NCI-H146 (cell line): ENCODE data around the gene CSDE1.

Experiments
- DNase-seq: peaks from one replicate; lab custom pipeline; 2025; lab: John Stamatoyannopoulos, UW

CSDE1 gene

GRCh38 chr1:114701931-114702330, 55.9 kb downstream of the CSDE1 start:
- no peak for DNase-seq

GRCh38 chr1:114700036-114700600, 57.7 kb downstream of the CSDE1 start:
- no peak for DNase-seq

DNA sequence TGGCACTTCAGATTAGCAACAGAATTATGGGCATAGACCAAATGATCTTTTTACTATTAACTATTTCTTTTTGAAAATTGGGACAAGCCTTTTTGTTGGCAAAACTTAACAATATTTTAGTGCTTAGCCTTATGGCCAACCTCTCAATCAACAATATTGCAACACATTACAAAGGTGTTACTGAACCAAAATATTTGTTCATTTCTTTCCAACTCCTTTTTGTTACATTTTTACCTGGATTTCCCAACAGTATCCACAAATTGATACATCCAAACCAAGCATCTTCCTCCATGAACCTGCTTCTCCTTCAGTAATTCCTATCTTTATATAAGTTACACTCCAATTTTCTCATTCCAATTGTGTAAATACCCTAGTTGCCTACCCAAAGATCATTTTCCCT, 61.0 kb downstream of the CSDE1 start:
- no peak for DNase-seq

GRCh38 chr1:114695430-114696058, 62.2 kb downstream of the CSDE1 start, which contains the start of gene AMPD1:
AMPD1 (minus strand) TSS chr1:114695546; CDS start chr1:114695471, 75 bp downstream.
- no peak for DNase-seq

DNA sequence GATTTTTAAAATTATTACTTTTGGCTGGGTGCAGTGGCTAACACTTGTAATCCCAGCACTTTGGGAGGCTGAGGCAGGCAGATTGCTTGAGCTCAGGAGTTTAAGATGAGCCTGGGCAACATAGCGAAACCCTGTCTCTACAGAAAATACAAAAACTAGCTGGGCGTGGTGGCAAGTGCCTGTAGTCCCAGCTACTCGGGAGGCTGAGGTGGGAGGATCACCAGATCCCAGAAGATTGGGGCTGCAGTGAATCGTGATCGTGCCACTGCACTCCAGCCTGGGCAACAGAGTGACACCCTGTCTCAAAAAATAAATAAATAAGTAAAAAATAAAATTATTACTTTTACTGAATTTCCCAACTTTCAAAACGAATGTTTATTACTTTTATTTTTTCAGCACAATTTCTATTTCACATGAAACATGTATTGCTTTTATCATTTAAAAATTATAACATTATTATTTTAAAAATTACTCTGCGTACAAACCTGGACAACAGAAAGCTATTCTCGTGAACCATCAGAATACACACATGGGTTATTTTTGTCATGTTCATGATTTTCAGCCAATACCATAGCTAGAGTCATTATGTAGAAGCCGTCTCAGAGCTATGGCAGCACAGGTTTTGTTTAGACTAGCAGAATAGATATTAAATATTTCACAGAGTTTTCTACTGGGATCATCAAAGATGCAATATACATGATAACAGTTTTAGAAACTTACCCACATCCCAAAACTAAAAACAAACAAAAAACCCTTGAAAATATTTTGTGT, 63.1 kb downstream of the CSDE1 start:
- no peak for DNase-seq

DNA sequence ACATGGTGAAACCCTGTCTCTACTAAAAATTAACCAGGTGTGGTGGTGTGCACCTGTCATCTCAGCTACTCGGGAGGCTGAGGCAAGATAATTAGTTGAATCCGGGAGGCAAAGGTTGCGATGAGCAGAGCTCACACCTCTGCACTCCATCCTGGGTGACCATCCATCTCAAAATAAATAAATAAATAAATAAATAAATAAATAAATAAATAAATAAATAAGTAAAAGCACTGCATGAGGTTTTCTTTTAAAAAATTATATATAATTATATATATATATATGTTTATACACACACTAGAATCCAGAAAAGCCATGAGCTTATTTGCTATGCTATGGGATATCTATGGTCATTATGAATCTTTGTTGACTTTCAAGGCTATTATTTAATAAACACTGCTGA, 64.8 kb downstream of the CSDE1 start:
- DNase-seq: no peak

DNA sequence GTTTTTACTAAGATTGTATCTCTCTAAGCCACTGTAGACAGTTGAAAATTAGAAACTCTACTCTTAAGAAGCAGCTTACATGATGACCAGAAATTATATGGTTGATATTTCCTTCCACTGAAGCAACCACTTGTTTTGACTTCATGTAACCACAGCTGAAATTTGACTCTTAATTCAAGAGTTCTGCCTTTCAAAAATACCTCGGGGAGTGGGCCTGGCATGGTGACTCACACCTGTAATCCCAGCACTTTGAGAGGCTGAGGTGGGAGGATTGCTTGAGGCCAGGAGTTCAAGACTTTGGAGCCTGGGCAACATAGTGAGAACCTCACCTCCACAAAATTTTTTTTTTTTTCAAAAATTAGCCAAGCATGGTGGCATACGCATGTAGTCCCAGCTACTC, 66.7 kb downstream of the CSDE1 start:
- no peak for DNase-seq

DNA sequence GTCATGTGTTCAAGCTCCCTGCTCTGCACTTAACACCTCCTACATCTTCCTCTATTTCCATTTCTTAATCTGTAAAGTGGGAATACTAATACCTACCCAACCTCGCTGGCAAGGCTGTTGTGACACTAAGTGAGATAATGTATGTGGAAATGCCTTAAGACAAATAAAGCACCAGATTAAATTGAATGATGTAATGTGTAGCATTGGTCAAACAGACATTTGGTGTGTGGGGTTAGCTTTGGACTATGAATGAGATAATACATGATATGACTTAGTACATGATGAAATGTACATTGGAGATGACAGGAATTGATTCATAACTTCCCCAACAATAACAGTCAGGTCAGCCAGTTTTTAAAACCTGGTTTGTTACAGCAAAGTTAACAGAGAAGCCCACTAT, 67.6 kb downstream of the CSDE1 start:
- no peak for DNase-seq

DNA sequence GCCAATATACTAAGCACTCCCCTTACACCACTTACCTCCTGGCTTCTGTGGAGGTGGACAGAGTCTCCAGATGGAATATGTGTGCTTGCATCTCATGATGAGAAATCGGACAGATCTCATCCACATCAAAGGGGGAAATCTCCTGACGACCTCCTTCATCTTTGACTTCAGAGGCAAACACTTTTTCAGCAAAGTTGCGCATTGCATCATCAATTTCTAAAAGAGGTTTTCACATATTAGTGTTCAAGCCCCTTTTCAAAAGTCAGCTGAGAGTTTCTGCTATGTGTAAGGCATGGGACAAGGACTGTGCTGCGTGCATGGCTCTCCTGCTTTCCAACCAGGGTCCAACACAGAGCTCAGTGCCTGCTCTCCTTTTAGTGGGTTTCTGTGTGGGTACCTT, 69.3 kb downstream of the CSDE1 start:
- no peak for DNase-seq

- no peak for DNase-seq
These were observed 71.9 kb downstream of the CSDE1 start for GRCh38 chr1:114685851-114686250.

GRCh38 chr1:114677691-114678090, 80.1 kb downstream of the CSDE1 start:
- no peak for DNase-seq

GRCh38 chr1:114676115-114676514, 81.7 kb downstream of the CSDE1 start:
- no peak for DNase-seq

GRCh38 chr1:114671939-114672275, 85.9 kb downstream of the CSDE1 start:
- no peak for DNase-seq

GRCh38 chr1:114671011-114671938, 86.5 kb downstream of the CSDE1 start:
- DNase-seq: no peak

GRCh38 chr1:114670083-114671010, 87.4 kb downstream of the CSDE1 start:
- peak; percentile 72 for DNase-seq

DNA sequence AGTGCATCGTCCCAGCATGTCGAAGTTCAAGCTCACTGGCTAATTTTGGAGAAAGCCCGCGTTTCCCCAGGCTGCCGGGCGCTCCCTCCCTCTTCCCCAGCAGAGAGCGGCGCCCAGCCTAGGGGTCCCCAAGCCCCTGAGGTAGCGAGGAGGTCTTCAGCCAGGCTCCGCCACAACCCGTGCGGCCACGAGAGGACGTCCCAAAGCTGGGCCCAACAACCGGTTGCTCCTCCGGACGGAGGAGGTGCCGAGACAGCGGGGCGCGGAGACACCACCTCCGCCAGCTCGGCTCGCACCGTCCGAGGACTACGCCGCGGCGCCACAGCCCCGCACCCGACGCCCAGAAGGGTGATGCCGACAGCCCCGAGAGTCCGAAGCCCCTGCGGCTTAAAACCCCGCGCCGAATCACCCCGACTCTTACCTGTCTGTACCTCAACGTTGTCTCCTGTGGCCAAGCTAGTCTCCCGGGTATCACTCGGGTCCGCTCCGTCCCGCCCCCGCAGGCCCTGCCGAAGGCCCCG, 88.2 kb downstream of the CSDE1 start, which contains the start of gene DENND2C:
Gene DENND2C (minus strand): TSS at position 488 of the 521 bp plus-strand sequence. CDS start 44,065 bp downstream, outside the sequence.
- DNase-seq: no peak

DNA sequence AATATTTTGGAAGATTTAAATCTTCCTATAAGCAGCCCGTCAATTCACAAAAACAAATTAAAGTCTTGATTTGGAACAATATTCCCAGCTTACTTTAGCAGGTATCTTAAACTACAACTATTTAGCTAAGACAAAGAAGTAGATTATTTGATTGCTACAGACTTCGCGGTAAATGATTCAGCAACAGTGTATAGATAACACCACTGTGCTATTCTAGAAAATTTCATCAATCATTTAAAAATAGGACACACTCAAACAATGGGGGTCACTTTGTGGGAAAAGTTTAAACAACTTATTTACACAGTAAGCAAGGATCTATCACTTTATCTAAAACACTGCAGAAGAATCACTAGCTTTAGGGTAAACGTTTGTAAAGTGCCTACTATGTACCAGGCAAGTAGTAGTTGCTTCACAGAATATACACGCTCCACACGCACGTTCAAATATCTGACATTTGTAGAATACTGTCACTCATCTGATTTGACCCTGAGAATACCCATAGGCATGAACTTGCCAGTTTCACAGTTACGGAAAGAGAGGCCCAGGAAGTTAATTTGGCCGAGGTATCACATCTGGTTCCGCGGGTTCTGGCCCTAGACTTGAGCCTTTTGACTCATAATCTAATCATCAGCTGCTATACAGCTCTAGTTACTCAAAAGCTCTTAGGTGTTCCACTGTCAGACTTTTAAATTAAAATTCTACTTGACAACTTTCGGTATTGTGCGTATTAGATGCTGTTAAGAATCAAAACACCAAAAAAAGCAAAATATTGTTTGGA, 88.8 kb downstream of the CSDE1 start:
- no peak for DNase-seq

- DNase-seq: no peak
These were observed 89.4 kb downstream of the CSDE1 start for GRCh38 chr1:114668373-114668772.

DNA sequence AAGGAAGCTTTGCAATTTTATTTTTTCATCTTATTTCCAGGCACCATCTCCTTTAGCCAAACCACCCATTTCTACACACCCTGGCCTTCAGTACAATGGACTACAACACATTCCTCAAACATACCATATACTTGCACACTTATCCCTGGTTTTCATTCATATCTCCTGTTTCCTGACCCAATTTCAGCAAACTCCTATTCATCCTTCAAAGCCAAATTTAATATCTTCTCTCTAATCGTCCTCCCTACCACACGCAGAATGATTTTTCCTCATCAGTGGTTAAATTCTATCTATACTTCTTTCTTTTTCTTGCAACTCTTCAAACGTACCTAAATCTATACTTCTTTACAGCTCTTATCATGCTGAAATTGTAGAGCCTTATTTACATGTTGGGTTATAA, 90.8 kb downstream of the CSDE1 start:
- DNase-seq: no peak
